Activated naive CD8-positive, alpha-beta T cell treated with anti-CD3 and anti-CD28 coated beads, Interleukin-2, amount 50 U/mL, for 24 hours (primary cell): ENCODE measurements around the gene TRIM15.
"Not testable (repeated sequence)": the region's sequence is repeated elsewhere in the genome, so short reads cannot be mapped to it uniquely, and the experiment has no call there.

ENCODE experiments used
- ATAC-seq: fragments of 150-1000 bp; cut with Tn5 transposase; one replicate; pipeline ENCODE4 v1.10.0; 2021
- DNase-seq: peaks from one replicate; pipeline ENCODE4 v3.0.0; 2021
- H3K27ac Mint-ChIP-seq: one replicate; pipeline ENCODE4 v1.8.0; 2021; ENCODE audit warnings: mild to moderate bottlenecking, mixed read lengths
- H3K27me3 Mint-ChIP-seq: one replicate; pipeline ENCODE4 v1.8.0; 2021; ENCODE audit warnings: mixed read lengths
- H3K36me3 Mint-ChIP-seq: one replicate; pipeline ENCODE4 v1.8.0; 2021; ENCODE audit warnings: low read depth, mixed read lengths
- H3K4me1 Mint-ChIP-seq: one replicate; pipeline ENCODE4 v1.8.0; 2021; ENCODE audit warnings: mixed read lengths
- H3K4me3 Mint-ChIP-seq: one replicate; pipeline ENCODE4 v1.8.0; 2021; ENCODE audit warnings: mild to moderate bottlenecking, moderate library complexity, mixed read lengths
- H3K9me3 Mint-ChIP-seq: one replicate; pipeline ENCODE4 v1.8.0; 2021; ENCODE audit warnings: mixed read lengths

TRIM15 gene

DNA sequence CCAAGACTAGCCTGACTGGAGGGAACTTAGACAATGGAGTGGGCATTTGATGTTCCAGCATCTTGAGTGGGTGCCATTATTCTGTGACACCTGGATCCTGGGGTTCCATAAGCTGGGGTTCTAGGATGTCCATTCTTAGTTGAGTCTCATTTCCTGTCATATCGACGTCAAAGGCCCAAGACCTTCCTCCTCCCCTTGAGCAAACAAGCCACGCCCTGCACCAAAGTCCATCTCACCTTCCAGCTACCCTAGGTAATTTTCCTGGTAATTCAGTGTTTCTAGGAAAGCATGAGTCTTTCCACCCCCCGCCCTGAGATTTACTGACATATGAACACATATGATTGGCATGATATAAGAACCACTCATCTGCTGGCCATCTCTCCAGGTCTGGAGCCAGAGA lies 27.6 kb upstream of the TRIM15 start, which contains the start of gene TRIM40:
TSS of gene TRIM40 (plus strand) at position 384 of the 400 bp plus-strand sequence. CDS start 897 bp downstream, outside the sequence.
- no peaks in the 10 kb centered on the region for H3K9me3 Mint-ChIP-seq
- DNase-seq (no peak), ATAC-seq (no peak)
- H3K4me3 Mint-ChIP-seq, result no peak within 1 kb of the TSS
- no peak within 1 kb of the TSS for H3K27ac Mint-ChIP-seq
- H3K36me3 Mint-ChIP-seq, result no peaks in the 10 kb centered on the region
- peaks cover 6% of the 10 kb centered on the region for H3K4me1 Mint-ChIP-seq
- H3K27me3 Mint-ChIP-seq, result peaks cover 47% of the 10 kb centered on the region

DNA sequence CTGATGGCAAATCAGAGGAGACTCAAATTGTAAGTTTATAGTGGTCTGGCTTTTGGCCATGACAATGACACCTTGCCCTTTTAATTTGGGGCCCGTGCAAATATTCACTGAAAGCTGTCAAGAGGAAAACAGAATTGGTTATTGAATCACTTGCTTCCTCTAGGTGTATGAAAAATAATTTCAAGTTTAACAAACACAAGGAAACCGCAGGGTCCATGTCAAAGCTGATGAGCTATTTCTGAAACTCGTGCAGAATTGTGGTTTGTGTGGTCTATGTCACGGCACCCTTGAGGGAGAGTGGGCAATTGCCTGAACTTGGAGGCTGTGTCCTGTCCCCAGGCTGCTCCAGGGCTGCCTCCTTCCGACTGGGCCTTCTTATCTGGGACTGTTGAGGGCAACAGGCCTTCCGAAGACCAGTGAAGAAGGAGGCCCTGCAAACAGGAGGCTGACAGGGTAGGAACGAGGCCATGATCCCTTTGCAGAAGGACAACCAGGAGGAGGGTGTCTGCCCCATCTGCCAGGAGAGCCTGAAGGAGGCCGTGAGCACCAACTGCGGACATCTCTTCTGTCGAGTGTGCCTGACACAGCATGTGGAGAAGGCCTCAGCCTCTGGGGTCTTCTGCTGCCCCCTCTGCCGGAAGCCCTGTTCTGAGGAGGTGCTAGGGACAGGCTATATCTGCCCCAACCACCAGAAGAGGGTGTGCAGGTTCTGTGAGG lies 26.6 kb upstream of the TRIM15 start:
- Mint-ChIP-seq H3K36me3 (no peaks in the 10 kb centered on the region), H3K27me3 (peaks cover 47% of the 10 kb centered on the region)
- no peak for ATAC-seq

DNA sequence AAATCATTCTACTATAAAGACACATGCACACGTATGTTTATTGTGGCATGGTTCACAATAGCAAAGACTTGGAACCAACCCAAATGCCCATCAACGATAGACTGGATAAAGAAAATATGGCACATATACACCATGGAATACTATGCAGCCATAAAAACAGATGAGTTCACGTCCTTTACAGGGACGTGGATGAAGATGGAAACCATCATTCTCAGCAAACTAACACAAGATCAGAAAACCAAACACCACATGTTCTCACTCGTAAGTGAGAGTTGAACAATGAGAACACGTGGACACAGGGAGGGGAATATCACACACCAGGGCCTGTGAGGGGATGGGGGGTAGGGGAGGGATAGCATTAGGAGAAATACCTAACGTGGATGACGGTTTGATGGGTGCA lies 23.1 kb upstream of the TRIM15 start:
- H3K4me3 Mint-ChIP-seq, H3K4me1 Mint-ChIP-seq, H3K27ac Mint-ChIP-seq, DNase-seq, H3K36me3 Mint-ChIP-seq, H3K9me3 Mint-ChIP-seq, ATAC-seq: not testable (repeated sequence)
- peaks cover 48% of the 10 kb centered on the region for H3K27me3 Mint-ChIP-seq

More for the DNA sequence above, 26.6 kb upstream of the TRIM15 start:
- DNase-seq, result no peak
- Mint-ChIP-seq H3K4me3 (no peak overlapping the region), H3K4me1 (peaks cover 2% of the 10 kb centered on the region), H3K9me3 (no peaks in the 10 kb centered on the region), H3K27ac (no peak overlapping the region)

DNA sequence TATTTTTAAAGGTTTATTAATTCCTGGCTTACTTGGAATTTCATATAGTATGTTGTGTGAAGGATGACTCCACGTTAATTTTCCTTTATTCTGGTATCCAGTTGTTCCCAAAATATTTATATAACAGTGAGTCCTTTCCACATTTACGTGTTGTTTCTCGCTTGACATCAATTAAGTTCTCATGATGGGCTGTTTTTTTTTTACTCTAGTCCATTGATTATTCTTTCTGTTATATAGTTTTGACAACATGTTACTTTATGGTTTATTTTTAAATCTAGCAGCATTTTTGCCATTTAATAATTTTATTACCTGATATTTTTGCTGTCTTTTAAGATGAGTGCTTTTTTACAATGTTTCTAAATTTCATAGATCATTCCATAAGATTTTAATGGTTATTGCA lies 20.7 kb upstream of the TRIM15 start:
- Mint-ChIP-seq H3K27ac (no peak overlapping the region), H3K27me3 (peaks cover 47% of the 10 kb centered on the region), H3K4me1 (no peaks in the 10 kb centered on the region), H3K4me3 (no peak overlapping the region), H3K9me3 (no peaks in the 10 kb centered on the region), H3K36me3 (no peaks in the 10 kb centered on the region)
- ATAC-seq, result no peak
- no peak for DNase-seq

DNA sequence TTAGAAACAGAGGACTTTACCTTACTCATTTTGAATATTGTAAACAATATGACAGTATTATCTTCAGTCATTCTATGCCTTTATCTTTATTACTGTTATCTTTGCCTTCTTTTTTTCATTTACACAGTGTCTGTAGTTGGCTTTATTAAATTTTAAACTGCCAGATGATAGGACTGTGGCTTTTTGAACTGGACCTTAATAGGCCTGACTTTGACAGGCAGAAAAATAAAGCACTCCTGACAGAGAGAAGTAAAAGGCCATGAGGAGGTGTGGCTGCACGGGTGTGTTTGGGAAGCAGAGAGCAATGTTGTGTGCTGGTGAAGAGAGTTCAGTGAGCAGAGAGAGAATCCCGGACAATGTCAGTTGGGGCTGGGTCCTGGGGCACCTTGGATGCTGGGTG lies 19.6 kb upstream of the TRIM15 start:
- H3K27me3 Mint-ChIP-seq, result peaks cover 42% of the 10 kb centered on the region
- no peak overlapping the region for H3K27ac Mint-ChIP-seq
- no peak overlapping the region for H3K4me3 Mint-ChIP-seq

DNA sequence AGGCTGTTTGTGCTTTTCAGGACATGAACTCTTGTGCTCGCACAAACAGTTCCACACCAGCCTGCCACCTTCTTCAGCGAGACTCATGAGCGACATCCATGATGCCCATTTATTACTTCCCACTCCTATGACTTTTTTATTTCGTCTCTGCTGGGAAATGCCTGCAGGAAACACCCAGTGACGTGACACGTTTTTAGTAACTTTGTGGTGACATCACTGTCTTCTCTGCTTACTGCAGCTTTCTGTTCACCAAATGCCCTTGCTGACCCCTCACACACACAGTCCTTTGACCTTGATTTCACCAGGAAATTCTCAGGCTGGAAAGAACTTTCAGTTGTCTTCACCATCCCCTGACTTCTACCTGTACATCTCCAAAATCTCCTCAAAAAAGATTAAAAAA lies 18.5 kb upstream of the TRIM15 start:
- H3K36me3 Mint-ChIP-seq, result no peaks in the 10 kb centered on the region
- DNase-seq (no peak), ATAC-seq (no peak)
- no peaks in the 10 kb centered on the region for H3K4me1 Mint-ChIP-seq
- no peaks in the 10 kb centered on the region for H3K9me3 Mint-ChIP-seq
- no peak overlapping the region for H3K27ac Mint-ChIP-seq
- no peak overlapping the region for H3K4me3 Mint-ChIP-seq
- peaks cover 39% of the 10 kb centered on the region for H3K27me3 Mint-ChIP-seq

More for the DNA sequence above, 19.6 kb upstream of the TRIM15 start:
- no peaks in the 10 kb centered on the region for H3K9me3 Mint-ChIP-seq
- H3K4me1 Mint-ChIP-seq, result no peaks in the 10 kb centered on the region
- ATAC-seq, result no peak
- no peaks in the 10 kb centered on the region for H3K36me3 Mint-ChIP-seq
- DNase-seq, result no peak

DNA sequence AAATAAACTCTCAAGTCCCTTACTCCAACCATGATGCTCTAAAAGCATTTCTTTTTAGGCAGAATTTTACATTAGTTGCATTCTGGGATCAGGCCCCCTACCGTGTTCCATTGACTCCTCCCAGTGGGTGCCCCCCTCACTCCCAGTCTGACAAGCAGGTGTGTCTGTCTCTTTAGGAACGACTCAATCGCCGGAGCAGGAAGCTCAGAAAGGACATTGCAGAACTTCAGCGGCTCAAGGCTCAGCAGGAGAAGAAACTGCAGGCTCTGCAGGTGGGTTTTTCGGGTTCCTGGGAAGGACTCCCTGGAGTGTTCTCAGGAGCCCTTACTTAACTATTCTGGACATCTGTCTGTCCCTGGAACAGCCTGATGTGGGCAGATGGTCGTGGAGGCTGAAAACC lies 17.5 kb upstream of the TRIM15 start:
- Mint-ChIP-seq H3K4me3 (no peak overlapping the region), H3K9me3 (no peaks in the 10 kb centered on the region)
- ATAC-seq, result no peak

DNA sequence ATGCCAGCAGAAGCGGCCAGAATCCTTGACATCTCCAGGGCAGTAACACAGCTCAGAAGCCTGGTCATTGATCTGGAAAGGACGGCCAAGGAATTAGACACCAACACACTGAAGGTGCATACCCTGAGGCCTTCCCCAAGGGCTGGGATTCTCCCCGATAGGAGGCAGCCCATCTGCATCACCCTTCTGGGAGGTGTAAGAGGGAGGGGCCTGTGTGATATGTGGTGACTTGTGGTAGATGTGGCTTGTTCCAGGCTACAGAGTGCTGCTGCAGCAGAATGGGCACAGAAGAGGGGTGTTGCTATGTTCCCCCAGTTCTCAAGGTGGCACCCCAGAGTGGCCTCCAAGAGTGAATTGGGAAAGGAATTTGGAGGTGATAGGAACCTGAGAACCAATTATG lies 16.2 kb upstream of the TRIM15 start:
- ATAC-seq, result peak; percentile 36
- peaks cover 23% of the 10 kb centered on the region for H3K27me3 Mint-ChIP-seq
- DNase-seq, result no peak
- no peak overlapping the region for H3K4me3 Mint-ChIP-seq
- no peak overlapping the region for H3K27ac Mint-ChIP-seq
- H3K36me3 Mint-ChIP-seq, result no peaks in the 10 kb centered on the region
- H3K4me1 Mint-ChIP-seq, result no peaks in the 10 kb centered on the region
- H3K9me3 Mint-ChIP-seq, result no peaks in the 10 kb centered on the region

More for the DNA sequence above, 17.5 kb upstream of the TRIM15 start:
- Mint-ChIP-seq H3K27me3 (peaks cover 34% of the 10 kb centered on the region), H3K4me1 (no peaks in the 10 kb centered on the region), H3K27ac (no peak overlapping the region), H3K36me3 (no peaks in the 10 kb centered on the region)
- DNase-seq, result no peak

DNA sequence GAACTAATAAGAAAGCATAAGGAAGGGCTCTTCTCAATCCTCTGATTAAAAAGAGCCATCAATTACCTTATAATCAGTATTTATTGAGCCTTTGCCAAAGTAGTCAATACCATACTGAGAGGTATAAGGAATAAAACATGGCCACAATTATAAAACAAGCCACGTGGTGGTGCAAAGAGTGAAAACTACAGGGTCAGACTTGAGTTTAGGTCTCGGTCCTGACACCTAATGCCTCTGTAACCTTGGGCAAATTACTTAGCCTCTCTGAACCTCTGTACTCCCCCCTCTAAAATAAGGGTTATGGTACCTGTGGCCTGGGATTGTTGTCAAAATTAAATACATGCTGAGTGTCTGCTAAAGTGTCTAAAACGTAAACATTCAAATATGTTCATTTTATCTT lies 14.1 kb upstream of the TRIM15 start:
- no peaks in the 10 kb centered on the region for H3K36me3 Mint-ChIP-seq
- H3K9me3 Mint-ChIP-seq, result no peaks in the 10 kb centered on the region
- no peak for ATAC-seq
- no peak for DNase-seq
- H3K27me3 Mint-ChIP-seq, result peaks cover 11% of the 10 kb centered on the region
- H3K4me1 Mint-ChIP-seq, result no peaks in the 10 kb centered on the region
- no peak overlapping the region for H3K4me3 Mint-ChIP-seq
- no peak overlapping the region for H3K27ac Mint-ChIP-seq

DNA sequence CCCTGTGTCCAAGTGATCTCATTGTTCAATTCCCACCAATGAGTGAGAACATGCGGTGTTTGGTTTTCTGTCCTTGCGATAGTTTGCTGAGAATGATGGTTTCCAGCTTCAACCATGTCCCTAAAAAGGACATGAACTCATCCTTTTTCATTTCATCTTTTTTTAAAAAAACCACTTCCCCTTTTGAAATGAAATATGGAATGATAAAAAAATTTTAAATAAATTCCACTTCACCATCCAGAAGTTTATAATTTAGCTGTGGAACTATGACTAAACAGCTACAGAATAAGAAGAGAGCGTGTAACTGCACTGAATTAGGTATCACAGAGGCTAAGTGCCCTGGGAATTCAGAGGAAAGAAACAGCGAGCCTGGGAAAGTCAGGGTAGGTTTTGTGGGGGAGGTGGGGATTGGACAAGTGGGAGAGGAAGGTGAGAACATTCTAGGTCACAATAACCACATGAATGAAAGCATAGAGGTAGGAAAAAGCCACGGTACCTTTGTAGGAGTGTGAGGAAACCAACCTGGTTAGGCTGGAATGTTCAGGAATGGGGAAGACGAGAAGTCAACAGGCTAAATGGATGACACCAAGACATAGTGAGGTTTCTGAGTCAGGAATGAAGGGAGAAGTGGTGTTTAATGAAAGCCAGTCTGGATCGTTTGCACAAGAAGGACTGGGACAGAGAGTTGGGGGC lies 13.3 kb upstream of the TRIM15 start:
- H3K4me1 Mint-ChIP-seq, result no peaks in the 10 kb centered on the region
- no peak overlapping the region for H3K4me3 Mint-ChIP-seq
- no peaks in the 10 kb centered on the region for H3K36me3 Mint-ChIP-seq
- ATAC-seq (no peak), DNase-seq (no peak)
- peaks cover 8% of the 10 kb centered on the region for H3K27me3 Mint-ChIP-seq
- no peak overlapping the region for H3K27ac Mint-ChIP-seq
- H3K9me3 Mint-ChIP-seq, result no peaks in the 10 kb centered on the region

DNA sequence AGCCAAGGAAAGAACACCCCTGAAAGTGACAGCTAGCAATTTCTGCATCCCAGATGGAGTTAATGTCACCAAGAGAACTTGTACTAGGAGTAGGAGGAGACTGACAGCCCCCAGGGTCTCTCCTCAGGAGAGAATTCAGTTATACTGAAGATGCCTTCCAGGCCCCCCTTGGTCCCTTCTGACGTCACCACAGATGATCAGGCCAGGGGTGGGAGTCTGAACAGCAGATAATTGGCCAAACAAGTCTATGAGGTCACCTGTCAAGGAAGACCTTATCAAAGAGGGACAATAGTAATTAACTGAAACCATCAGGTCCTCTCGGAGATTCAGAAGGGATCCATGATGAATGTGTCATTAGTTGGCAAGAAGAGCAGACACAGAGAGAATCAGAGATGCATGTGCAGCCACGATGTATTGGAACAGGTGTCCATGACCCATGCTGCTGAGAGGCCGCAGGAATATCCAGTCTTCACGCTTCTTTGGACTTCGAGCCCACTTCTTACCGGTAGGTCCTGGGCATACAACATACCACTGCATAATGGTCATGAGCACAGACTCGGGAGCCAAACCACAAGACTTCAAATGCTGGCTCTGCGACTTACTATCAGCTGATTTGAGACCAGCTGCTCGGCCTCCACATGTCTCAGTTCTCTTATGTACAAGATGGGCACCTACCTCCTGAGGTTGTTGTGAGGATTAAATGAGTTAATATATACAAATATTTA lies 12.5 kb upstream of the TRIM15 start:
- Mint-ChIP-seq H3K4me1 (no peaks in the 10 kb centered on the region), H3K4me3 (no peak overlapping the region), H3K9me3 (no peaks in the 10 kb centered on the region), H3K27me3 (peaks cover 7% of the 10 kb centered on the region), H3K27ac (no peak overlapping the region), H3K36me3 (no peaks in the 10 kb centered on the region)
- DNase-seq (no peak), ATAC-seq (no peak)

DNA sequence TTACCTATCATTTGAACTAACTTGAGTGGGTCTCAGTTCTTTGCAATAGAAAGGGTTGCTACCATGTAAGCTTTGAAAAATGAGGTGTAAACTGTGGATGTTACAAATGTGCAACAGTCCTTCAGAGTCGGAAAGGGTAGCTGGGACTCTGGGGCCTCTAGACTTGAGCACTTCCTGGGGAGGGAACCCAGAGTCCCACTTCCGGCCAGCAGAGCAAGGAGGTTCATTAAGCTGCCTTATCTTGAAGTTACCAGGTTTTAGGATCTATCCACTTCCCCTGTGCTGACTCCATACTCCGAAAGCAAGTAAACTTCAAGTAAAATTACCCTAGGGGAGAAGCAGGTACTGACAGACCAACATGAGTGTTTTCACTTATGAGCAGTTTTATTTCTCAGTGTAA lies 11.8 kb upstream of the TRIM15 start:
- no peaks in the 10 kb centered on the region for H3K36me3 Mint-ChIP-seq
- DNase-seq, result no peak
- H3K9me3 Mint-ChIP-seq, result no peaks in the 10 kb centered on the region
- H3K27me3 Mint-ChIP-seq, result peaks cover 7% of the 10 kb centered on the region
- H3K27ac Mint-ChIP-seq, result no peak overlapping the region
- ATAC-seq, result no peak
- no peaks in the 10 kb centered on the region for H3K4me1 Mint-ChIP-seq
- H3K4me3 Mint-ChIP-seq, result no peak overlapping the region

DNA sequence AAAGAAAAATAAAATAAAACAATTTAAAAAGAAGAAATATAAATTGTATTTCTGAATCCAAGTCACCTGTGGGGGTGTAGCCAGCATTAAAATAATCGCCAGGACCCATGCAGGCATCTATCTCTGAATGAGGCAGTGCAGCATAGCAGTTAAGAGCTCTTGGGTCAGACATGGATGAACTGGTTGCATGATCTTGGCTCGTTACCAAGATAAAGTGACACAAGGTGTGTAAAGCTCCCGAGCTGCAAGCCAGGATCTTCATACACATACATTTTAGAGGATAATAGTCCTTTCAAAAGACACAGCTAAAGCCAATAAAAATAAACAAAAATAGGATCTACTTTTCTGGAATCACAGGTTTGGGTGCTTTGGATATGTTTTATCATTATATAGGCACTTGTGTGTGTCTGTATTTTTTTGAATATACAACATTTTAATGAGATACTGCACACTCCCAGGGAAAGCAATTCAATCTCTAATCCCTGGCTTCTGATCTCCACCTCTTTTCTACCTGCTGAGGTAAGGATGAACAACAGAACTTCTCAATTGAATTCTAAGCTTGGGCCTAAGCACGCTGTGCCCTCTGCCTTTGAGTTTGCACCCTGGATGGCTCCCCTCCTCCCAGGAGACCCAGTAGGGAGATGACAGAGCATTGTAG lies 11.2 kb upstream of the TRIM15 start:
- Mint-ChIP-seq H3K9me3 (no peaks in the 10 kb centered on the region), H3K27me3 (peaks cover 7% of the 10 kb centered on the region), H3K27ac (no peak overlapping the region), H3K36me3 (no peaks in the 10 kb centered on the region), H3K4me1 (no peaks in the 10 kb centered on the region), H3K4me3 (no peak overlapping the region)
- no peak for ATAC-seq
- no peak for DNase-seq

DNA sequence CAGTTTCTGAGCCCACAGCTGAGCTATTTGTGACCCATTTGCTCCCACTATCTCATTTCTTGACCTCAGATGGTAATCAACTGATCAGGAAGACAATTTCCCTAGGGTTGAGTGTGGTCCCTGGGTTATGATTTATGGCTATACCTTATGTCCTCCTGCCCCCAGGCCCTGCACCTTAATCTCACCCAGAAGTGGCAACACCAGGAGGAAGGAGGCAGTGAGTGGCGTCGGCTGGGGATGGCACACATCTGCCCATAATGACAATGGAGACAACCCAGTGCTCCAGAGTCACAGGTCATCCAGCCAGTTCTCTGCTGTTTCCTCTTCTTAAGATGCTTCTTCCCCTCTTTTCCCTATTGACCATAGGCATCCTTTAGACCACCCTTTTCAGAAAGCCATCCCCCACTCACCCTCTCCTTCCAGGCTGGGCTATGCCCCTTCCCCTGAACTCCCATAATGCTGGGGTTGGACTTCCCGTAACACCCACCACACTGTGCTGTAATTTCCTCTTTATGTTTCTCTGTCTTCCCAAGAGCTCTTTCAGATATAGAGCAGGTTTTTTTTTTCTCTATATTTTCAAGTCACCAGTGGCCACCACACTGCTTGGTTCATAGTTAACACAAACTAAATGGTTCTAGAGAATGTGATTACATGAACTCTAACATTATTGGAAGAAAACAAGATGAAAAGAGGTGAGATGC lies 10.3 kb upstream of the TRIM15 start:
- ATAC-seq, result no peak
- Mint-ChIP-seq H3K27me3 (peaks cover 7% of the 10 kb centered on the region), H3K27ac (no peak overlapping the region)

More for the DNA sequence above, 10.3 kb upstream of the TRIM15 start:
- no peak overlapping the region for H3K4me3 Mint-ChIP-seq
- DNase-seq, result no peak
- no peaks in the 10 kb centered on the region for H3K36me3 Mint-ChIP-seq
- H3K9me3 Mint-ChIP-seq, result no peaks in the 10 kb centered on the region
- no peaks in the 10 kb centered on the region for H3K4me1 Mint-ChIP-seq
